Neural cell (in vitro differentiated cells): ENCODE measurements around the gene ACER1. TPM values are rescaled to one million over a fixed set of nuclear protein-coding genes. Genes with fewer than 3 reads are reported as not detected.

Experiments
- H2AFZ ChIP-seq: fragments of 200-600, 300-800 bp; sonication (generic), shearing (Covaris generic); 2 replicates; pipeline ENCODE4 v1.6.0; 2014; ENCODE audit warnings: low read depth, mild to moderate bottlenecking, antibody characterized with exemption, low read length, moderate library complexity
- H3F3A ChIP-seq: fragments of 200-600 bp; shearing (Covaris generic); 2 replicates; pipeline ENCODE4 v1.6.1; 2016; ENCODE audit warnings: mild to moderate bottlenecking, moderate library complexity, mixed read lengths, antibody characterized with exemption, low read length; ENCODE audit not compliant: insufficient read depth, poor library complexity, severe bottlenecking
- H3K27ac ChIP-seq: fragments of 200-600, 300-800 bp; sonication (generic), shearing (Covaris generic); 2 replicates; pipeline ENCODE4 v1.5.1; 2014; ENCODE audit warnings: mild to moderate bottlenecking, low read length, moderate library complexity
- H3K27me3 ChIP-seq: fragments of 300-800, 200-600 bp; sonication (generic), shearing (Covaris generic); 2 replicates; pipeline ENCODE4 v1.6.0; 2014; ENCODE audit warnings: mild to moderate bottlenecking, low read depth, low read length, moderate library complexity; ENCODE audit not compliant: insufficient read depth
- H3K36me3 ChIP-seq: fragments of 300-800, 200-600 bp; sonication (generic), shearing (Covaris generic); 2 replicates; pipeline ENCODE4 v1.5.1; 2014; ENCODE audit warnings: mild to moderate bottlenecking, antibody characterized with exemption, low read length, moderate library complexity; ENCODE audit not compliant: insufficient read depth
- H3K4me2 ChIP-seq: fragments of 300-800, 200-600 bp; sonication (generic), shearing (Covaris generic); 2 replicates; pipeline ENCODE4 v1.6.0; 2014; ENCODE audit warnings: mild to moderate bottlenecking, low read length
- H3K4me3 ChIP-seq: fragments of 300-800, 200-600 bp; sonication (generic), shearing (Covaris generic); 2 replicates; pipeline ENCODE4 v1.5.1; 2014; ENCODE audit warnings: mild to moderate bottlenecking, low read length, moderate library complexity
- H3K79me2 ChIP-seq: fragments of 200-600 bp; shearing (Covaris generic); replicated peaks from 2 replicates; pipeline ENCODE4 v1.6.0; 2014; ENCODE audit warnings: mild to moderate bottlenecking, low read length, moderate library complexity; ENCODE audit not compliant: insufficient read depth
- H3K9ac ChIP-seq: fragments of 300-800, 200-600 bp; sonication (generic), shearing (Covaris generic); 2 replicates; pipeline ENCODE4 v1.6.1; 2016; ENCODE audit warnings: mild to moderate bottlenecking, low read length, mixed read lengths
- H3K9me2 ChIP-seq: fragments of 200-600 bp; shearing (Covaris generic); 2 replicates; pipeline ENCODE4 v1.6.1; 2016; ENCODE audit warnings: mild to moderate bottlenecking, low read length, mixed read lengths; ENCODE audit not compliant: insufficient read depth
- H3K9me3 ChIP-seq: fragments of 200-600, 300-800 bp; sonication (generic), shearing (Covaris generic); 2 replicates; pipeline ENCODE4 v1.6.1; 2016; ENCODE audit warnings: mild to moderate bottlenecking, mixed run types, low read length, moderate library complexity, mixed read lengths
- H4K20me1 ChIP-seq: fragments of 200-600 bp; shearing (Covaris generic); 2 replicates; pipeline ENCODE4 v1.6.1; 2016; ENCODE audit warnings: mild to moderate bottlenecking, mixed run types; ENCODE audit not compliant: insufficient read depth
- EP300 ChIP-seq: fragments of 450-650 bp; conservative IDR thresholded peaks from 2 replicates; pipeline ENCODE4 v1.6.1; 2014; ENCODE audit warnings: antibody characterized with exemption, mild to moderate bottlenecking, moderate library complexity; ENCODE audit not compliant: poor library complexity, severe bottlenecking
- EZH2 ChIP-seq: fragments of 200-600, 300-800 bp; shearing (Covaris generic), sonication (generic); IDR thresholded peaks from 2 replicates; pipeline ENCODE4 v1.6.1; 2014; ENCODE audit warnings: antibody characterized with exemption, low read length, borderline replicate concordance, mild to moderate bottlenecking; ENCODE audit not compliant: insufficient read depth, poor library complexity, severe bottlenecking
- MXI1 ChIP-seq: fragments of 450-650 bp; conservative IDR thresholded peaks from 2 replicates; pipeline ENCODE4 v1.6.1; 2014; ENCODE audit warnings: antibody characterized with exemption, mild to moderate bottlenecking; ENCODE audit not compliant: poor library complexity, severe bottlenecking
- POLR2AphosphoS5 ChIP-seq: IDR thresholded peaks from 2 replicates; pipeline ENCODE4 v1.6.1; 2012
- RAD21 ChIP-seq: fragments of 450-650 bp; conservative IDR thresholded peaks from 2 replicates; pipeline ENCODE4 v1.6.1; 2014; ENCODE audit warnings: antibody characterized with exemption, mild to moderate bottlenecking, moderate library complexity
- REST ChIP-seq: IDR thresholded peaks from 2 replicates; pipeline ENCODE4 v1.6.1; 2012; ENCODE audit warnings: borderline replicate concordance
- SMC3 ChIP-seq: fragments of 450-650 bp; conservative IDR thresholded peaks from 2 replicates; pipeline ENCODE4 v1.6.1; 2014; ENCODE audit warnings: antibody characterized with exemption, mild to moderate bottlenecking, moderate library complexity; ENCODE audit not compliant: poor library complexity
- TAF1 ChIP-seq: IDR thresholded peaks from 2 replicates; pipeline ENCODE4 v1.6.1; 2012; ENCODE audit warnings: low read depth
- polyA plus RNA-seq: library from polyadenylated mRNA; depleted of rRNA; stranded (reverse); fragments of >200 nt; gene quantifications from 2 replicates; pipeline ENCODE4 v1.2.3, GENCODE V29; 2014
- TF ChIP-seq, protein P1 (sequence below): fragments of 450-650 bp; IDR thresholded peaks from 2 replicates; pipeline ENCODE4 v1.5.1; 2014; ENCODE audit warnings: antibody characterized with exemption, mild to moderate bottlenecking, moderate library complexity; ENCODE audit not compliant: poor library complexity, severe bottlenecking

The ACER1 gene
- polyA plus RNA-seq, 1 donor from 2014 or later: not detected

GRCh38 chr19:6288737-6289136 lies 44.7 kb downstream of the ACER1 start:
- no peaks in the 10 kb centered on the region for H3K27me3 ChIP-seq
- no peaks in the 10 kb centered on the region for H3K9me2 ChIP-seq
- no peaks in the 10 kb centered on the region for H3F3A ChIP-seq
- H2AFZ ChIP-seq: no peak overlapping the region
- no peak overlapping the region for H3K9ac ChIP-seq
- H3K4me3 ChIP-seq: no peak overlapping the region
- no peak overlapping the region for H3K4me2 ChIP-seq
- no peaks in the 10 kb centered on the region for H3K79me2 ChIP-seq
- no peaks in the 10 kb centered on the region for H4K20me1 ChIP-seq
- H3K27ac ChIP-seq: no peak overlapping the region
- no peak for TF ChIP-seq MXI1
- TF ChIP-seq SMC3: no peak
- TF ChIP-seq TAF1: no peak
- TF ChIP-seq POLR2AphosphoS5: no peak
- TF ChIP-seq, protein P1, sequence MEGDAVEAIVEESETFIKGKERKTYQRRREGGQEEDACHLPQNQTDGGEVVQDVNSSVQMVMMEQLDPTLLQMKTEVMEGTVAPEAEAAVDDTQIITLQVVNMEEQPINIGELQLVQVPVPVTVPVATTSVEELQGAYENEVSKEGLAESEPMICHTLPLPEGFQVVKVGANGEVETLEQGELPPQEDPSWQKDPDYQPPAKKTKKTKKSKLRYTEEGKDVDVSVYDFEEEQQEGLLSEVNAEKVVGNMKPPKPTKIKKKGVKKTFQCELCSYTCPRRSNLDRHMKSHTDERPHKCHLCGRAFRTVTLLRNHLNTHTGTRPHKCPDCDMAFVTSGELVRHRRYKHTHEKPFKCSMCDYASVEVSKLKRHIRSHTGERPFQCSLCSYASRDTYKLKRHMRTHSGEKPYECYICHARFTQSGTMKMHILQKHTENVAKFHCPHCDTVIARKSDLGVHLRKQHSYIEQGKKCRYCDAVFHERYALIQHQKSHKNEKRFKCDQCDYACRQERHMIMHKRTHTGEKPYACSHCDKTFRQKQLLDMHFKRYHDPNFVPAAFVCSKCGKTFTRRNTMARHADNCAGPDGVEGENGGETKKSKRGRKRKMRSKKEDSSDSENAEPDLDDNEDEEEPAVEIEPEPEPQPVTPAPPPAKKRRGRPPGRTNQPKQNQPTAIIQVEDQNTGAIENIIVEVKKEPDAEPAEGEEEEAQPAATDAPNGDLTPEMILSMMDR: no peak
- TF ChIP-seq REST: no peak
- TF ChIP-seq RAD21: no peak
- no peak for TF ChIP-seq EP300
- TF ChIP-seq EZH2: no peak
- no peaks in the 10 kb centered on the region for H3K36me3 ChIP-seq
- peaks cover 17% of the 10 kb centered on the region for H3K9me3 ChIP-seq

- no peaks in the 10 kb centered on the region for H3K79me2 ChIP-seq
- H3K4me2 ChIP-seq: no peak overlapping the region
- H2AFZ ChIP-seq: no peak overlapping the region
- peaks cover 17% of the 10 kb centered on the region for H3K9me3 ChIP-seq
- no peaks in the 10 kb centered on the region for H4K20me1 ChIP-seq
- no peaks in the 10 kb centered on the region for H3F3A ChIP-seq
- H3K36me3 ChIP-seq: no peaks in the 10 kb centered on the region
- no peak overlapping the region for H3K4me3 ChIP-seq
- H3K9me2 ChIP-seq: no peaks in the 10 kb centered on the region
- TF ChIP-seq SMC3: no peak
- TF ChIP-seq, protein P1: no peak
- no peak for TF ChIP-seq EZH2
- TF ChIP-seq RAD21: no peak
- no peak for TF ChIP-seq EP300
- TF ChIP-seq REST: no peak
- no peak for TF ChIP-seq TAF1
- no peak for TF ChIP-seq POLR2AphosphoS5
- TF ChIP-seq MXI1: no peak
- no peak overlapping the region for H3K27ac ChIP-seq
- H3K27me3 ChIP-seq: no peaks in the 10 kb centered on the region
- no peak overlapping the region for H3K9ac ChIP-seq
Observed at GRCh38 chr19:6287269-6287885, 46.0 kb downstream of the ACER1 start.
